Neural progenitor cell (in vitro differentiated cells): ENCODE data around the gene SLC30A3. TPM values are rescaled to one million over a fixed set of nuclear protein-coding genes. Genes with fewer than 3 reads are reported as not detected.
"Not testable (repeated sequence)": the region's sequence is repeated elsewhere in the genome, so short reads cannot be mapped to it uniquely, and the experiment has no call there.

Experiments used
- DNase-seq: peaks from one replicate; pipeline ENCODE4 v3.0.0-alpha.2; 2016; ENCODE audit warnings: low spot score
- H2AFZ ChIP-seq: fragments of 200-600 bp; sonication (generic); replicated peaks from 2 replicates; pipeline ENCODE4 v1.6.1; 2016; ENCODE audit warnings: antibody characterized with exemption
- H3F3A ChIP-seq: fragments of 200-600 bp; sonication (generic); 2 replicates; pipeline ENCODE4 v1.6.1; 2016; ENCODE audit warnings: antibody characterized with exemption, low read depth
- H3K27ac ChIP-seq: fragments of 200-600 bp; sonication (generic); 2 replicates; pipeline ENCODE4 v1.5.1; 2016; ENCODE audit warnings: mild to moderate bottlenecking
- H3K27me3 ChIP-seq: fragments of 200-600 bp; sonication (generic); 2 replicates; pipeline ENCODE4 v1.6.1; 2016; ENCODE audit warnings: mild to moderate bottlenecking, moderate library complexity
- H3K36me3 ChIP-seq: fragments of 200-600 bp; sonication (generic); 2 replicates; pipeline ENCODE4 v1.5.1; 2016
- H3K4me1 ChIP-seq: fragments of 200-600 bp; sonication (generic); 2 replicates; pipeline ENCODE4 v1.6.1; 2016; ENCODE audit warnings: mixed run types
- H3K4me2 ChIP-seq: fragments of 200-600 bp; sonication (generic); 2 replicates; pipeline ENCODE4 v1.6.1; 2016
- H3K4me3 ChIP-seq: fragments of 200-600 bp; sonication (generic); 2 replicates; pipeline ENCODE4 v1.5.1; 2016
- H3K79me2 ChIP-seq: fragments of 200-600 bp; sonication (generic); 2 replicates; pipeline ENCODE4 v1.6.1; 2016; ENCODE audit warnings: low read depth
- H3K9ac ChIP-seq: fragments of 200-600 bp; sonication (generic); 2 replicates; pipeline ENCODE4 v1.6.1; 2016
- H3K9me3 ChIP-seq: fragments of 200-600 bp; sonication (generic); 2 replicates; pipeline ENCODE4 v1.5.1; 2016; ENCODE audit warnings: low read depth
- H4K20me1 ChIP-seq: fragments of 200-600 bp; sonication (generic); 2 replicates; pipeline ENCODE4 v1.6.1; 2016; ENCODE audit warnings: low read depth
- H3K27ac Mint-ChIP-seq: 3 replicates; pipeline ENCODE4 v1.8.0; 2021; ENCODE audit warnings: mixed read lengths
- H3K27me3 Mint-ChIP-seq: 2 replicates; pipeline ENCODE4 v1.8.0; 2022; ENCODE audit warnings: low read depth, mild to moderate bottlenecking, inconsistent platforms, moderate library complexity, mixed read lengths; ENCODE audit not compliant: insufficient read depth
- H3K36me3 Mint-ChIP-seq: 3 replicates; pipeline ENCODE4 v1.8.0; 2021; ENCODE audit warnings: mixed read lengths
- H3K4me1 Mint-ChIP-seq: 3 replicates; pipeline ENCODE4 v1.8.0; 2021; ENCODE audit warnings: mixed read lengths
- H3K4me3 Mint-ChIP-seq: 3 replicates; pipeline ENCODE4 v1.8.0; 2021; ENCODE audit warnings: mild to moderate bottlenecking, moderate library complexity, mixed read lengths
- H3K9me3 Mint-ChIP-seq: 3 replicates; pipeline ENCODE4 v1.8.0; 2020; ENCODE audit warnings: mixed read lengths
- CTCF ChIP-seq: fragments of 200-600 bp; sonication (generic); IDR thresholded peaks from 2 replicates; pipeline ENCODE4 v1.5.1; 2017; ENCODE audit warnings: antibody characterized with exemption, mild to moderate bottlenecking
- EZH2 ChIP-seq: fragments of 200-600 bp; sonication (generic); IDR thresholded peaks from 2 replicates; pipeline ENCODE4 v1.6.1; 2017; ENCODE audit warnings: antibody characterized with exemption, mild to moderate bottlenecking, moderate library complexity
- EZH2phosphoT487 ChIP-seq: fragments of 200-600 bp; sonication (generic); IDR thresholded peaks from 2 replicates; pipeline ENCODE4 v1.6.1; 2017; ENCODE audit warnings: antibody characterized with exemption
- total RNA-seq: library from RNA; depleted of rRNA; stranded (reverse); fragments of >200 nt; gene quantifications from 2 replicates; pipeline ENCODE4 v1.2.3, GENCODE V29; 2015; ENCODE audit warnings: low replicate concordance

SLC30A3 gene
- total RNA-seq, 1 donor from 2014 or later = 0.56 TPM

DNA sequence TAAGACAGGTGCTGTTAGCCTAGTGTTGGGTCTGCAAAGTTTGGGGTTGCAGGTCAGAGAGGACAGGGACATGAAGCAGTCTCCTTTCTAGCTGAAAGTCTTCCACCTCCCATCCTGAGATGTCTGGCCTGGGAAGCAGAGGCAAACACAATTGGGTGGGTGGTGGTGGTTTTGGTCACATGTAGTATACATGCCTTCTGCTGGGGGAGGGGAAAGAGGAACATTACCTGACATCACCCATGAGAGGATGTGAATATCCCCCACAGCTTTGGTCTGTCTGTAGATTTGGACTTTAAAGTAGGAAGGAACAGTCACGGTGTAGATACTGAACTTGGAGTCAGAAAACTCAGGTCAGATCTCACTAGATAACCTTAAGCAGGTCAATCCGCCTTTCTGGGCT lies 7.8 kb upstream of the SLC30A3 start:
- Histone ChIP-seq H3K79me2 (no peaks in the 10 kb centered on the region), H3K4me1 (no peaks in the 10 kb centered on the region), H3K36me3 (no peaks in the 10 kb centered on the region), H3K27ac (no peak overlapping the region), H2AFZ (no peak overlapping the region), H3K27me3 (peaks cover 29% of the 10 kb centered on the region), H3K4me2 (no peak overlapping the region), H3F3A (peaks cover 3% of the 10 kb centered on the region), H3K9me3 (no peaks in the 10 kb centered on the region), H4K20me1 (no peaks in the 10 kb centered on the region), H3K4me3 (no peak overlapping the region), H3K9ac (no peak overlapping the region)
- peaks cover 11% of the 10 kb centered on the region for H3K27me3 Mint-ChIP-seq
- no peaks in the 10 kb centered on the region for H3K9me3 Mint-ChIP-seq
- H3K4me3 Mint-ChIP-seq = no peak overlapping the region
- no peaks in the 10 kb centered on the region for H3K36me3 Mint-ChIP-seq
- DNase-seq = no peak
- TF ChIP-seq EZH2 (no peak), CTCF (no peak), EZH2phosphoT487 (no peak)
- H3K4me1 Mint-ChIP-seq = no peaks in the 10 kb centered on the region
- no peak overlapping the region for H3K27ac Mint-ChIP-seq

DNA sequence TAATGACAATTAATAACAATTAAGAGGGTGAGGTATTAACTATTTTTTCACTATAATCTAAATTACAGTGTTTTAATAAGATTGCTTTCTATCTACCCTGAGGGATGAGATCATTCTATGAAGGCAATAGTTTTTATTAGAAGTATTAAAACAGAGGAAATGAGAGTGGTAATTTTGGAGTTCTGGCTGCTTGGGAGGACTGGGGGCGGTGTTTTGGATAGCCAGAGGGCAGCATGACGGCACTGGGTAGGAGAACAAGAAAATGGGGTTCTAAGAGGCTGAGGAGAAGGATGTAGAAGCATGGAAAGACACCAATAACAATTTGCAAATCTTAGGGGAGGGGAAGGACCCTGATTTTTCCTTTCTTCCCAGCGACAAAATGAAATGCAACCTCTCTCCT lies 7.3 kb upstream of the SLC30A3 start:
- no peaks in the 10 kb centered on the region for H3K9me3 ChIP-seq
- Mint-ChIP-seq H3K9me3 (no peaks in the 10 kb centered on the region), H3K27me3 (peaks cover 11% of the 10 kb centered on the region), H3K4me3 (no peak overlapping the region), H3K4me1 (peaks cover 4% of the 10 kb centered on the region), H3K27ac (no peak overlapping the region), H3K36me3 (no peaks in the 10 kb centered on the region)
- no peak for DNase-seq
- peaks cover 8% of the 10 kb centered on the region for H3F3A ChIP-seq
- H3K36me3 ChIP-seq = no peaks in the 10 kb centered on the region
- H3K79me2 ChIP-seq = no peaks in the 10 kb centered on the region
- no peaks in the 10 kb centered on the region for H4K20me1 ChIP-seq
- no peaks in the 10 kb centered on the region for H3K4me1 ChIP-seq
- H3K9ac ChIP-seq = no peak overlapping the region
- no peak overlapping the region for H3K4me3 ChIP-seq
- peaks cover 34% of the 10 kb centered on the region for H3K27me3 ChIP-seq
- no peak for TF ChIP-seq EZH2
- H3K4me2 ChIP-seq = no peak overlapping the region
- no peak overlapping the region for H3K27ac ChIP-seq
- no peak overlapping the region for H2AFZ ChIP-seq

GRCh38 chr2:27268296-27268695 lies 5.4 kb upstream of the SLC30A3 start:
- H3K36me3 ChIP-seq = not testable (repeated sequence)
- peaks cover 19% of the 10 kb centered on the region for H3K27me3 Mint-ChIP-seq

DNA sequence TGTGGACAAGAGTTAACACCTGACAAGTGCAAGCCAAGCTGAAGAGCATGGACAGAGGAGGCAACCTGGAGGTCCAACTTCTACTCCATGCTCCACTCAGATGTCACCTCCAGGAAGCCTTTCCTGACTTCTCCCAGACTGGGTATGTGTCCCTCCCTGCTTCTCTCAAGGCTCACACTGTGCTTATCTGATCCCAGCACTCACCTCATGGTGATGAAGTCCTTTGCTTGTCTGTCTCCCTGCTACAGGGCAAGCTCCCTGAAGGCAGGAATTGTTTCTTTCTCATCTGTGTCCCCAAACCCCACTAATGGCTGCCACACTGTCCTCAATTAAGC lies 2.7 kb upstream of the SLC30A3 start:
- H4K20me1 ChIP-seq = peaks cover 10% of the 10 kb centered on the region
- H3K4me1 ChIP-seq = peaks cover 8% of the 10 kb centered on the region
- no peak overlapping the region for H2AFZ ChIP-seq
- H3K79me2 ChIP-seq = no peaks in the 10 kb centered on the region
- Mint-ChIP-seq H3K9me3 (peaks cover 4% of the 10 kb centered on the region), H3K27me3 (peaks cover 33% of the 10 kb centered on the region), H3K36me3 (no peaks in the 10 kb centered on the region), H3K4me3 (peak overlapping the region; percentile 40), H3K4me1 (peaks cover 27% of the 10 kb centered on the region), H3K27ac (no peak overlapping the region)
- peak overlapping the region; percentile 58 for H3K4me3 ChIP-seq
- no peak overlapping the region for H3K27ac ChIP-seq
- no peak overlapping the region for H3K4me2 ChIP-seq
- no peak for DNase-seq
- no peak for TF ChIP-seq CTCF
- no peak for TF ChIP-seq EZH2
- TF ChIP-seq EZH2phosphoT487 = no peak
- peaks cover 80% of the 10 kb centered on the region for H3K27me3 ChIP-seq
- no peaks in the 10 kb centered on the region for H3K36me3 ChIP-seq
- peaks cover 26% of the 10 kb centered on the region for H3F3A ChIP-seq
- H3K9me3 ChIP-seq = no peaks in the 10 kb centered on the region
- H3K9ac ChIP-seq = no peak overlapping the region

More at GRCh38 chr2:27268296-27268695, 5.4 kb upstream of the SLC30A3 start:
- not testable (repeated sequence) for DNase-seq, H3K27ac Mint-ChIP-seq, H3K9me3 Mint-ChIP-seq, H3K4me1 ChIP-seq, H3K79me2 ChIP-seq, H3K4me3 Mint-ChIP-seq, H3K4me2 ChIP-seq, H3K27ac ChIP-seq, H4K20me1 ChIP-seq, H3K36me3 Mint-ChIP-seq, H3K9ac ChIP-seq, H2AFZ ChIP-seq, H3K4me3 ChIP-seq, H3K9me3 ChIP-seq
- peaks cover 25% of the 10 kb centered on the region for H3F3A ChIP-seq
- H3K4me1 Mint-ChIP-seq = peaks cover 14% of the 10 kb centered on the region
- H3K27me3 ChIP-seq = peaks cover 52% of the 10 kb centered on the region
